HK-2 (cell line): ENCODE measurements around the gene SNRPN.
"Not testable (repeated sequence)": the region's sequence is repeated elsewhere in the genome, so short reads cannot be mapped to it uniquely, and the experiment has no call there.

Source experiments
- DNase-seq: peaks from one replicate; pipeline ENCODE4 v3.0.0-alpha.2; 2018; ENCODE audit not compliant: unreplicated experiment

The SNRPN gene

GRCh38 chr15:24954783-24955530 lies at the start of gene SNRPN, which contains the start of gene SNURF:
Gene SNRPN (plus strand): TSS chr15:24954987. CDS start chr15:24974454, 19,467 bp downstream.
Gene SNURF (plus strand): TSS chr15:24954987. CDS start chr15:24955049, 62 bp downstream.
- DNase-seq = peak; percentile 49

- DNase-seq = no peak
These were observed 38.3 kb upstream of the SNRPN start for GRCh38 chr15:24916305-24917009.

- no peak for DNase-seq
These were observed 37.4 kb upstream of the SNRPN start for GRCh38 chr15:24917431-24917830.

GRCh38 chr15:24919446-24919845 lies 35.3 kb upstream of the SNRPN start:
- DNase-seq = no peak

GRCh38 chr15:24922781-24923180 lies 32.0 kb upstream of the SNRPN start:
- not testable (repeated sequence) for DNase-seq

- DNase-seq = no peak
These were observed 30.6 kb upstream of the SNRPN start for GRCh38 chr15:24924153-24924552.

- no peak for DNase-seq
These were observed 30.2 kb upstream of the SNRPN start for GRCh38 chr15:24924621-24925020.

GRCh38 chr15:24931874-24932732 lies 22.7 kb upstream of the SNRPN start:
- not testable (repeated sequence) for DNase-seq

- no peak for DNase-seq
These were observed 21.1 kb upstream of the SNRPN start for GRCh38 chr15:24933716-24934115.

- DNase-seq = not testable (repeated sequence)
These were observed 16.6 kb upstream of the SNRPN start for GRCh38 chr15:24938224-24938623.

- DNase-seq = no peak
These were observed 14.6 kb upstream of the SNRPN start for GRCh38 chr15:24940236-24940635.

- DNase-seq = no peak
These were observed 11.4 kb upstream of the SNRPN start for GRCh38 chr15:24943361-24943760.

GRCh38 chr15:24944954-24945353 lies 9.8 kb upstream of the SNRPN start:
- DNase-seq = no peak

GRCh38 chr15:24945711-24946110 lies 9.1 kb upstream of the SNRPN start:
- DNase-seq = no peak

GRCh38 chr15:24948495-24948894 lies 6.3 kb upstream of the SNRPN start:
- DNase-seq = no peak

GRCh38 chr15:24955531-24955921 lies 739 bp downstream of the SNRPN start:
- peak; percentile 2 for DNase-seq

GRCh38 chr15:24956111-24956838 lies 1.5 kb downstream of the SNRPN start:
- peak; percentile 48 for DNase-seq

GRCh38 chr15:24957691-24958090 lies 2.9 kb downstream of the SNRPN start:
- DNase-seq = no peak

- DNase-seq = no peak
These were observed 7.2 kb downstream of the SNRPN start for GRCh38 chr15:24961967-24962366.

GRCh38 chr15:24962880-24963279 lies 8.1 kb downstream of the SNRPN start:
- DNase-seq = no peak

GRCh38 chr15:24966364-24967103 lies 11.7 kb downstream of the SNRPN start:
- DNase-seq = no peak
